Fibroblast of peridontal ligament (primary cell): ENCODE data around the gene LRRC46.

ENCODE experiments used
- DNase-seq: peaks from one replicate; pipeline ENCODE4 v3.0.0-alpha.2; 2010; ENCODE audit errors: extremely low read depth

LRRC46 gene

GRCh38 chr17:47808830-47809480 is 22.5 kb upstream of the LRRC46 start:
- no peak for DNase-seq

GRCh38 chr17:47810200-47810821 is 21.2 kb upstream of the LRRC46 start:
- DNase-seq, result peak; percentile 88

GRCh38 chr17:47810901-47811635 is 20.4 kb upstream of the LRRC46 start:
- DNase-seq, result no peak

DNA sequence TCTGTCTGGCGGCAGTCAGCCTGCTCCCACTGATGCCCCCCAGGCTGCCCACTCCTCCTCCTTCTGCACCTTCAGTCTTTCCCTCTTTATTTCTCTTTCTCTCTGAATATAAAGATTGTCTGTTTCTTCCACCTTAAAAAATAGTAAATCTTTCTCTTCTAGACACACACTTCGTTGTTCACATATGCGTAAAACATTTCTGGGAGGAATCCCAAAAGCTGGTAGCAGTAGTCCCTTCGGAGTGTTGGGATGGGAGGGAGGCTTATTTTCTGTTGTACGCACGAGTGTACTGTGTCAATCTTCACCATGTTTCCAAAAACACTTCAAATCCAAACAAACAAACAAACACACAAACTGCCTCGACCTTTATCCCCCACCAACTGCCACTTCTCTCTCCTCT is 19.8 kb upstream of the LRRC46 start:
- DNase-seq, result no peak

- DNase-seq, result no peak
Measured at GRCh38 chr17:47812146-47812920, 19.1 kb upstream of the LRRC46 start.

- no peak for DNase-seq
Measured at GRCh38 chr17:47813077-47813476, 18.4 kb upstream of the LRRC46 start.

DNA sequence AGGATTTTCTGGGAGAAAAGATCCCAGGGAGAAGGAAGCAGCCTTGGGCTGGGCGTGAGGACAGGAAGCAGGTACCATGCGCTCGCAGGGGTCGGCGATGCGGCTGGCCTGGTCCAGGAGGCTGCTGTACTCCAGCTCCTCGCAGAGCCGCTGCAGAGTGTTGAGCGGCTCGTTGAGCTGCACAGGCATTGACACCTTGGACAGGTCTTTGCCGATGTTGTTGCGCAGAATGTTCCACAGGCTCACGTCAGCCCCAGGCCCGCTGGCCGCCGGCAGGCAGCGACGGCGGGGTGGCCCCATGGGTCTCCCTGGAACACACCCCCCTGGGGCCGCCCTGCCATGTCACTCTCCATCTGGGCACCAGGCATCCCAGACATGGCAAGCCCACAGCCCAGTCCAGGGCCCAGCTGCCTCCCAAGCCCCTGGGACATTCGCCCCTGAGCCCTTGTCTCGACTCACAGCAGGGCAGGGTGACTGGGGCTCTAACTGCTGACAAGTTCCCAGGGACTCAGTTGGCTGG is 17.9 kb upstream of the LRRC46 start:
- no peak for DNase-seq

DNA sequence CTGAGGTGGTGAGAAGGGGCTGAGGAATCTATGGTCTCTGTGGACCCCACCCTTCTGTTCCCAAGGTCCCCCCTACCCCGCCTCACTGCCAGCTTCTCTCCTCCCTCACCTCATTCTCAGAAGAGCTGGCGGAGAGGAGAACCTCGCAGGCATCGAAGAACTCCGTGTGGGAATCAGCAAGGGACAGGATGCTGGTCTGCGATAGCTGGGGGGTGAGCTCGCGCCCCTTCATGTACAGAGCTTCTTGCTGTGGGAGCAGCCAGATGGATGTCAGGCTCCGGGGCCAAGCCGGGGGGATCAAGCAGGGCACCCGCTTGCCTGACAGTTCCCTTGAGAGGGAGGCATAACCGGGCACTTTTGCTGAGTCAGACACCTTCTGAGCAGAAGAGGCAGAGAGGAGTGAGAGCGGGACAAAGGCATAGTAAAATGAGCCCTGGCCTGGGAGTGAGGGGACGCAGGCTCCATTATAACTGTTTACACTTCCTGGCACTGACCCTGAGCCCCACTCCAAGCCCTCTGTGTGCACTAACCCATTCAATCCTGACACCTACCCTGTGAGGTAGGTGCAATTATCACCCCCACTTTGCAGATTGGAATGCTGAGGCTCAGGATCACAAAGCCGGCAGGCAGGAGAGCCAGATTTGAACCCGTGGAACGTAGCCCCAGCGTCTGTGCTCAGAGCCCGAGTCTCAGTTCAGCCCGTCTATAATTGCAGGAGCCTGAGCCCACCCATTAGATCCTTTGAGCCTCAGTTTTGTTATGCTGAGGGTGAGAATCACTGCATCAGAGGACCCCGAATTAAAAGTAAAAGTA is 16.2 kb upstream of the LRRC46 start:
- DNase-seq, result no peak

DNA sequence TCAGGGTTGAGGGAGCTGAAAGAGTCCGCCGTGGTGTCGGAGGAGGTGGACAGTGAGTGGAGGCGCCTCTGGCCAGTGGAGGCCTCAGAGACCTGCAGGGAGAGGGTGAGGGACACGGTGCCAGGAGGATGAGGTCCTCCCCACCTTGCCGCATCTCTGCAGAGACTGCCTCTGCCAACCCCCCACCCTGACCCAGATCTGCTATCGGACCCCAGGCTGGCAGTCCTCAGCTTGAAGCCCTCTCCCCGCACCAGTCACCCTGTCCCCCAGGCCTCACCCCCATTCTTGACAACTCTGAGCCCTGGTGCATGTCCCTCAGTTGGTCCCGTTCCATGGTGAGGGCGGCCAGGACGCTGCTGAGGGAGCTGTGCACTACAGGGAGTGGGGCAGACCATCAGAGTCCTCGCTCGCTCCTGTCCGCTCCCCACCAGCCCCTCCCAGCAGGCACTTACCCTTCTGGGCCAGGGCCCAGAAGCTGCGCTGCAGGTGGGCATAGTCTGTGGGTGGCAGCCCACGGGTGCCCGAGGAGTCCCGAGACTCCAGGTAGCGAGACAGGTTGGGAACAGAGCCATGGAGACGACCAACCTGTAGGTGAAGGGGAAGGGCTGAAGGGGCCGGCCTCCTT is 15.2 kb upstream of the LRRC46 start:
- DNase-seq, result no peak

GRCh38 chr17:47816947-47817346 is 14.5 kb upstream of the LRRC46 start:
- no peak for DNase-seq

- DNase-seq, result no peak
Measured at GRCh38 chr17:47818002-47818695, 13.3 kb upstream of the LRRC46 start.

GRCh38 chr17:47819475-47819874 is 12.0 kb upstream of the LRRC46 start:
- DNase-seq, result no peak

DNA sequence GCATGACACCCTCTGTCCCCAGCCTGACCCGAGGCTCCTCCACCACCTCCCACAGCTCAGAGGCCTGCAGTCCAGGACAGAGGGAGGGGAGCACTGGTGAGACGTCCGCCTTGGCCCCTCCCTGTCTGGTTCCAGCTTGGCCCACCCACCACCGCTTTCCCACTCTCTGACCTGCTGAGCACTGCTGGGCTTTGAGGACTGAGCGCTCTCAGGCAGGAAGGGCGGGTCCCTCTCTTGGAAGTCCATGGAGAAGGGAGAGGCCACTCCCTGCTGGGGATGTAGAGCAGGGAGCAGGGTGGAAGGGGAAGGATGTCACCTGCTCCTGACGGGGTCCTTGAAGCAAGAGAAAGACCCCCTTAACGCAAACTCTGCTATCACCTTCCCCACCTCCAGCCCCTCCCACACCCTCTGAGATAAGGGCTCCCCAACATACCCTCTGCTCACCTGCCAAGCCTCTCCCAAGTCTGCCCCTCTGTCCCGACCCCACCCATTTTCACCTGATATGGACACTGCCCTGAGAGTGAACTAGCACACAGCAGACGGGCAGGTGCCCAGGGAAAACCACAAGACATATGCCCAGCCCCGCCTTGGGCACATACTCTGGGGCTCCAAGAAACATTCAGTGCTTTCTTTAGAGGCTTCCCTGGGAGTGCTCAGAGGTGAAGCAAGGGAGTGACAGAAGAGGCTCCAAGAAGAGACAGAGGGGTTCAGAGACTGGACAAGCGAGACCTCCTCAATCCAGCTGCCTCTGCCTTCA is 11.3 kb upstream of the LRRC46 start:
- no peak for DNase-seq

DNA sequence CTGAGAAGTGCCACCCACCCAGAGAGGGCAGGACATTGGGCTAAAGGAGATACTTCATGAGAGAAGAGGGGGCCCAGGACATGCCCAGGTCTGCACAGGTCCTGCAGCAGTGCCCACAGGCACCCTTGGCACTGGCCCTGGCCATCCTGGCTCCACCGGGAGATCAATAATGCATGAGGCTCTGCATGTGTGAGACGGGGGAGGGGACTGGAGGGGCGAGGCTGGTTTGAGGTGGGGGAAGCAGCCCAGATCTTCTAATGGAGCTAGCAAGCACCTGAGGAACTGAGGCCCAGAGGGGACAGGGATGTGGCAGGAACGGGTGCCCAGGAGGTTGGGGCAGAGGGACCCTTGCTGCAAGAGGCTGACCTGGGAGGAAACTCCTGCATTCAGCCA is 10.4 kb upstream of the LRRC46 start:
- no peak for DNase-seq

DNA sequence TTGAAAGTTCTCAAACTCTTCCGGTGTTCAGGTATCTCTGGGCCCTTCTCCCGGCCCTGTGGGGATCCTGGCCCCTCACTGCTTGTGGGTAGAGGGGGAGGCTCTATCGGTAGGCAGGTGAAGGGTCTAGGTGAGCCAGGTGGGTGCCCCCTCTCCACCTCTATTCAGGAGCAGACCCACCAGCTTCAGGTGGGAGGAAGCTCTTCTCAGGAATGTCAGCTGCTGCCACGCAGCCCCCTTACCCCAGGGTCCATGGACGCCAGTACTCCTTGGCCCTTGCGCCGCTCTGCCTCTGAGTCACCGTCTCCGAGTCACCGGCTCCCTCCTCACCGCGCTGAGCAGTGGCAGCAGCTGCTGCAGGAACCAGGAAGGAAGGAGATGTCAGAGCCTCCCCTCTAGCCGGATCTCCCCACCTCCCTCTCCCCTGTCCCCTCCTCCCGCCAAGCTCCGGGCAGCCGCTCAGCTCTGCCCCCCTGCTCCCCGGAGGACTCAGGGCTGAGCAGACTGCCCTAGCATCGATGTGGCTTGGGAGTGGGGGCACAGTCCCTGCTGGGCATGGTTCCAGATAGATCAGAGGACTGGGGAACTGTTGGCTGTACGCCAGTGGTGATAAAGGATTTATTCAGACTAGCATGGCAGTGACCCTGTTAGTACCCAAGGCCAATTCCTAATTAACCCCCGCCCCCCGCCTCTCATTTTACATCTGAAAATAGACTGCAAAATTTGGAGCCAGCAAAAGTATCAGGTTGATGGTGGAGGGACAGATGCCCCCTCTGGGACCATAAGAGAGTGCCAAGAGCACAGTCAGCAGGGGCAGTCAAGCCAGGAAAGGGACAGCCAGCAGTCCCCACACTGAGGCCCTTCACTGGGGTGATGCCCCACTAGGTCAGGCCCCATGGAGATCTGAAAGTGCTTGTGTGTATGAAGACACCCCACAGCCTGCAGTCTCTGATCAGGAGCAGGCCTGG is 9.8 kb upstream of the LRRC46 start, which contains the start of gene OSBPL7:
Gene OSBPL7, minus strand, starts transcription at position 371 of the 968 bp plus-strand sequence. CDS start 1,516 bp downstream, outside the sequence.
- peak; percentile 67 for DNase-seq

DNA sequence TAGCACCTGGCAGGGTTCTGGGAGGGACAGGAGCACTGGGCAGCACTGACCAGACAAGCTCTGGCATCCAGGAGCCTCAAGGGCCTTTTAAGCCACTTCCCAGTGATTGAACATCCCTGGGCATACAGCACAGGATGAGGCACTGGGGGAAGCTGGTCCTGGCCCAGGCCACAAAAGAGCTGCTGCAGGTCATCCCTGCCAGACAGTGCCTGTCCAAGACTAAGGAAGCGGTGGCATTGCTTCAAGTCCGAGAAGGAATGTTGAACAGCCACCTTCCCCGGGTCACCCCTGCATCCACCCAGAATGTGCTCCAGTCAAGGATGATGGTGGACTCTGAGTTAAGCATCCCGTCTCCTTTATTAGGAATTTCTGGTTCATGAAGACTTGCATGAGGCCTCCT is 8.7 kb upstream of the LRRC46 start:
- no peak for DNase-seq

DNA sequence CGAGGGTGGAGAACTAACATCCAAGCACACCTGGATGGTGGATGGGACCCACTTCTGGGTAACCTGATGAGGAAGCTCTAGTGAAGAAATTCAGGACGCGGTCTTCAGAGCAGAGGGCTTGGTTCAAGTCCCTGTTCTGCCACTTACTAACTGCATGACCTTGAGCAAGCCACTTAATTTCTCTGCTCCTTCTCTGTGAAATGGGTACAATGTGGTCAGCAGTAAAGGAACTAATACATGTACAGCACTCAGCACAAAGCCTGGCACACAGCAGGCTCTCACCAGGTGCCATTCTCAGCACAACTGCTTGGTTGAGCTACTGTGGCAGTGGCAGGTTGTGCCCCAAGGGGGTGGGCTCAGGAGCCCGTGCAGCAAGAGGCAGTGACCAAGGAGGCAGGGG is 8.0 kb upstream of the LRRC46 start:
- DNase-seq, result no peak

- DNase-seq, result no peak
Measured at GRCh38 chr17:47829870-47830269, 1.6 kb upstream of the LRRC46 start.
